ENCODE data around the gene PATL2.
"Not testable (repeated sequence)": the region's sequence is repeated elsewhere in the genome, so short reads cannot be mapped to it uniquely, and the experiment has no call there.

PATL2 gene

DNA sequence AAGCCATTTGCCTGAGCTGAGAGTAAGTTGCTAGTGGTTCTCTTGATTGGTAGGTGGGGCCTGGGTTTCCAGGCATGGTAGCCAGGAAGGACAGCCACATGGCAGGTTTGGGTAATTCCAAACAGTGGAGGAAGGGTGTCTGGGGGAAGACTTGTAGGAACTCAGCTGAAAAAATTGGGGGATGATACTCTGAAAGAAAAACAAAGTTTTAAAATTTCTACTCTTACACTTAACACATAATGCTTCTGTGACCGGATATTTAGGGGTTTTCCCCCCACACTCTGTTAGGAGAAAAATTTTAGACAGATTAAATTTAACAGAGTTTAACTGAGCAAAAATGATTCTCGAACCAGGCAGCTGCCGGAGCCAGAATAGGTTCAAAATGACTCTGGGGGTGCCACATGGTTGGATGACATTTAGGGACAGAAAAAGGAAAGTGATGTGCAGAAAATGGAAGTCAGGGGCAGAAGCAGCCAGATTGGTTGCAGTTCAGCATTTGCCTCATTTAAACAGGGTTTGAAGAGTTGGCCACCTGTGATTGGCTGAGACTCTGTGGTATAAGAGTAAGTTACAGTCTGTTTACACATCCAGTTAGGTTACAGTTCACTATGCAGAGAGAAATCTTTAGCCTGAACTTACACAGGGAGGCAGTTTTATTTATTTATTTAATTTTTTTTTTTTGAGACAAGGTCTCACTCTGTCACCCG, 8.3 kb upstream of the PATL2 start:
- DNase-seq = peak; percentile 57 to 71 (median 69)

GRCh38 chr15:44718927-44719292, 7.8 kb upstream of the PATL2 start:
- no peak for DNase-seq

DNA sequence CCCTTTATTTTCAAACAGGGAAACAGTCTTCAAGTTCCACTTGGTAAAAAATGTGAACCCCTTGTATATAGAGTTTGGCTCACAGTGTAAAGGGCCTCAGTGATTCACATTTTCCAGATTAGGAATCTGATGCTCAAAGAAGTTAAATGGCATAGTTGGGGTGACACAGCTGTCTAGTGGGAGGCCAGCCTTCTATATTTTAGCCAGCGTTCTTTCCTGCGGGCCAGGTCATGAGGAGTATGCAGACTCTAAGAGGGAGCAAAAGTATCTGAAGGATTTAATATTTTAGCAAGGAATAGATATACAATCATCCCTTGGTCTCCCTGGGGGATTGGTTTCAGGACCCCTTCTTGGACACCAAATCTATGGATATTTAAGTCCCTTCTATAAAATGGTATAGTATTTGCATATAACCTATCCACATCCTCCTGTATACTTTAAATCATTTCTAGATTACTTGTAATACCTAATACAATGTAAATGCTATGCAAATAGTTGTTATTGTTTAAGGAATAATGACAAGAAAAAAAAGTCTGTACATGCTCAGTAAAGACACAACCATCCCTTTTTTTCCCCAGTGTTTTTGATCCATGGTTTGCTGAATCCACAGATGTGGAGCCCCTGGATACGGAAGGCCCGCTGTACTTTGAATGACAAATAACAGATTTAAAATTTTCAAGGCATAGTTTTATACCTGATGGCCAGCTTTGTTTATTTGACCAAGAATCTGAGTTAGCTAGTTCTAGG, 7.2 kb upstream of the PATL2 start:
- peak in 1 of 3 donors; percentile 23 for DNase-seq

DNA sequence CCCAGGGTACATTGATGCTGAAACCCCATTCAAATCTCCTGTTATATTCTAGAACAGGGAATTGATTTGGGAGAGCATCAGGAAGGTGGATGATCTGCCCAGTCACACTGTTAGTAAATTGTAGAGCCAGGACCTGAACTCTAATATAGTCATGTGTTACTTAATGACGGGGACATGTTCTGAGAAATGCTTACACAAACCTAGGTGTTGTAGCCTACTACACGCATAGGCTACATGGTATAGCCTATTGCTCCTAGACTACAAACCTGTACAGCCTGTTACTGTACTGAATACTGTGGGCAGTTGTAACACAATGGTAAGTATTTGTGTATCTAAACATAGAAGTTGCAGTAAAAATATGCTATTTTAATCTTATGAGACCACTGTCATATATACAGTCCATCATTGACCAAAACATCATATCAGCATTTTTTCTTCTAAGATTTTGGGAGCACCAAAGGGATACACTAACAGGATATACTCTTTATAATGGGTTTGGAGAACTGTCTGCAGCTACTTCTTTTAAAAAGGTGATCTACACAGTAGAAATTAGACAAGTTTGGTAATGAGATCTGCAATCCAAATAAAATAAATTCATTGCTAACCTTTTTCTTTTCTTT, 6.0 kb upstream of the PATL2 start:
- peak in 1 of 3 donors; percentile 27 for DNase-seq

GRCh38 chr15:44715797-44716334, 4.7 kb upstream of the PATL2 start:
- DNase-seq = peak in 1 of 3 donors; percentile 21

DNA sequence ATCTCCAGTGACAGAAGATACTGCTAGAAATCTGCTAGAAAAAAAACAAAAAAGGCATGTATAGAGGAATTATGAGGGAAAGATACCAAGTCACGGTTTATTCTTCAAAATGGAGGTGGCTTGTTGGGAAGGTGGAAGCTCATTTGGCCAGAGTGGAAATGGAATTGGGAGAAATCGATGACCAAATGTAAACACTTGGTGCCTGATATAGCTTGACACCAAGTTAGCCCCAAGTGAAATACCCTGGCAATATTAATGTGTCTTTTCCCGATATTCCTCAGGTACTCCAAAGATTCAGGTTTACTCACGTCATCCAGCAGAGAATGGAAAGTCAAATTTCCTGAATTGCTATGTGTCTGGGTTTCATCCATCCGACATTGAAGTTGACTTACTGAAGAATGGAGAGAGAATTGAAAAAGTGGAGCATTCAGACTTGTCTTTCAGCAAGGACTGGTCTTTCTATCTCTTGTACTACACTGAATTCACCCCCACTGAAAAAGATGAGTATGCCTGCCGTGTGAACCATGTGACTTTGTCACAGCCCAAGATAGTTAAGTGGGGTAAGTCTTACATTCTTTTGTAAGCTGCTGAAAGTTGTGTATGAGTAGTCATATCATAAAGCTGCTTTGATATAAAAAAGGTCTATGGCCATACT, 4.1 kb upstream of the PATL2 start:
- peak in 1 of 3 donors; percentile 29 for DNase-seq

GRCh38 chr15:44713006-44713966, 2.2 kb upstream of the PATL2 start:
- peak in 2 of 3 donors; percentile 51 to 60 for DNase-seq

DNA sequence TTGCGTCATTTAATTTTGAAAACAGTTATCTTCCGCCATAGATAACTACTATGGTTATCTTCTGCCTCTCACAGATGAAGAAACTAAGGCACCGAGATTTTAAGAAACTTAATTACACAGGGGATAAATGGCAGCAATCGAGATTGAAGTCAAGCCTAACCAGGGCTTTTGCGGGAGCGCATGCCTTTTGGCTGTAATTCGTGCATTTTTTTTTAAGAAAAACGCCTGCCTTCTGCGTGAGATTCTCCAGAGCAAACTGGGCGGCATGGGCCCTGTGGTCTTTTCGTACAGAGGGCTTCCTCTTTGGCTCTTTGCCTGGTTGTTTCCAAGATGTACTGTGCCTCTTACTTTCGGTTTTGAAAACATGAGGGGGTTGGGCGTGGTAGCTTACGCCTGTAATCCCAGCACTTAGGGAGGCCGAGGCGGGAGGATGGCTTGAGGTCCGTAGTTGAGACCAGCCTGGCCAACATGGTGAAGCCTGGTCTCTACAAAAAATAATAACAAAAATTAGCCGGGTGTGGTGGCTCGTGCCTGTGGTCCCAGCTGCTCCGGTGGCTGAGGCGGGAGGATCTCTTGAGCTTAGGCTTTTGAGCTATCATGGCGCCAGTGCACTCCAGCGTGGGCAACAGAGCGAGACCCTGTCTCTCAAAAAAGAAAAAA, 1.4 kb upstream of the PATL2 start:
- peak; percentile 83 to 87 (median 86) for DNase-seq

DNA sequence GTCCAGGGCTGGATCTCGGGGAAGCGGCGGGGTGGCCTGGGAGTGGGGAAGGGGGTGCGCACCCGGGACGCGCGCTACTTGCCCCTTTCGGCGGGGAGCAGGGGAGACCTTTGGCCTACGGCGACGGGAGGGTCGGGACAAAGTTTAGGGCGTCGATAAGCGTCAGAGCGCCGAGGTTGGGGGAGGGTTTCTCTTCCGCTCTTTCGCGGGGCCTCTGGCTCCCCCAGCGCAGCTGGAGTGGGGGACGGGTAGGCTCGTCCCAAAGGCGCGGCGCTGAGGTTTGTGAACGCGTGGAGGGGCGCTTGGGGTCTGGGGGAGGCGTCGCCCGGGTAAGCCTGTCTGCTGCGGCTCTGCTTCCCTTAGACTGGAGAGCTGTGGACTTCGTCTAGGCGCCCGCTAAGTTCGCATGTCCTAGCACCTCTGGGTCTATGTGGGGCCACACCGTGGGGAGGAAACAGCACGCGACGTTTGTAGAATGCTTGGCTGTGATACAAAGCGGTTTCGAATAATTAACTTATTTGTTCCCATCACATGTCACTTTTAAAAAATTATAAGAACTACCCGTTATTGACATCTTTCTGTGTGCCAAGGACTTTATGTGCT, 721 bp upstream of the PATL2 start:
- DNase-seq = peak; percentile 69 to 85 (median 75)

DNA sequence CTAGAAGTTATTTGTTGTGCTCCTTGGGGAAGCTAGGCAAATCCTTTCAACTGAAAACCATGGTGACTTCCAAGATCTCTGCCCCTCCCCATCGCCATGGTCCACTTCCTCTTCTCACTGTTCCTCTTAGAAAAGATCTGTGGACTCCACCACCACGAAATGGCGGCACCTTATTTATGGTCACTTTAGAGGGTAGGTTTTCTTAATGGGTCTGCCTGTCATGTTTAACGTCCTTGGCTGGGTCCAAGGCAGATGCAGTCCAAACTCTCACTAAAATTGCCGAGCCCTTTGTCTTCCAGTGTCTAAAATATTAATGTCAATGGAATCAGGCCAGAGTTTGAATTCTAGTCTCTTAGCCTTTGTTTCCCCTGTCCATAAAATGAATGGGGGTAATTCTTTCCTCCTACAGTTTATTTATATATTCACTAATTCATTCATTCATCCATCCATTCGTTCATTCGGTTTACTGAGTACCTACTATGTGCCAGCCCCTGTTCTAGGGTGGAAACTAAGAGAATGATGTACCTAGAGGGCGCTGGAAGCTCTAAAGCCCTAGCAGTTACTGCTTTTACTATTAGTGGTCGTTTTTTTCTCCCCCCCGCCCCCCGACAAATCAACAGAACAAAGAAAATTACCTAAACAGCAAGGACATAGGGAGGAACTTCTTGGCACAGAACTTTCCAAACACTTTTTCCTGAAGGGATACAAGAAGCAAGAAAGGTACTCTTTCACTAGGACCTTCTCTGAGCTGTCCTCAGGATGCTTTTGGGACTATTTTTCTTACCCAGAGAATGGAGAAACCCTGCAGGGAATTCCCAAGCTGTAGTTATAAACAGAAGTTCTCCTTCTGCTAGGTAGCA, 657 bp downstream of the PATL2 start:
- DNase-seq = peak; percentile 90 to 94 (median 91)

DNA sequence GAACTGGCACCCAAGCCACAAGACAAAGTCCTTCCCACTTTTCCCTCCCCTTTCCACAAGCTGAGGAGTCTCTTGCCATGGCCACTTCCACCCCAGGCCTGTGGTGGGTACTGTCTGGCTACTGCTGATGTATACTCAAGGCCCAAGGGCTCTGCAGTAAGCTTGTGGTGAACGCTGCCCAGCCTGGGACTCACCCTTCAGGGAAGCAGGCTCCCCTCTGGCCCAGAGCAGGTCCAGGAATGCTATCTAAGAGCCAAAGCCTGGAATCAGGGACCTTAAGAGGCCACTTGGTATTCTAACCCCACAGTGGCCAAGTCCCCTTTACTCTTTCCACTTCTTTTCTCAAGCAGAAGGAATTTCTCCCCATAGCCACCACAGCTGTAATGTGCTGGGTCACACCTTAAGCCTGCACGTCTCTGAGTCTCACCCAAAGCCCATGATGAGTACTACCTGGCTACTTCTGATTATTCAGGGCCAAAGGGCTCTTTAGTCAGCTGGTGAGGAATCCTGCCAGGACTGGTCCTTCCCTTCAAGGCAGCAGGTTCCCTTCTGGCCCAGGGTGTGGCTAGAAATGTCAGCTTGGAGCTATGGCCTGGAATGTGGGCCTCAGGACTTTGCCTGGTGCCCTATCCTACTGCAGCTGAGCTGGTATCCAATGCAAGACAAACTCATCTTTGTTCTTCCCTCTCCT, 4.0 kb downstream of the PATL2 start:
- no peak for DNase-seq

GRCh38 chr15:44706401-44706800, 4.7 kb downstream of the PATL2 start:
- DNase-seq = no peak

DNA sequence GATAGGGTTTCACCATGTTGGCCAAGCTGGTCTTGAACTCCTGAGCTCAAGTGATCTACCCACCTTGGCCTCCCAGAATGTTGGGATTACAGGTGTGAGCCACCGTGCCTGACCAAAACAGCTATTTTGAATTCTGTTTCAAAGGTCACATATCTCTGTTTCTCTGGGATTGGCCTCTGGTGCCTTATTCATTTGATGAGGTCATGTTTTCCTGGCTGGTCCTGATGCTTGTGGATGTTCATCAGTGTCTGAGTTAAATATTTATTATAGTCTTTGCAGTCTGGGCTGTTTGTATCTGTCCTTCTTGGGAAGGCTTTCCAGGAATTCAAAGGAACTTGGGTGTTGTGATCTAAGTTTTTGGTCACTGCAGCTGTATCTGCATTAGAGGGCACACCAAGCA, 5.1 kb downstream of the PATL2 start:
- DNase-seq = no peak

DNA sequence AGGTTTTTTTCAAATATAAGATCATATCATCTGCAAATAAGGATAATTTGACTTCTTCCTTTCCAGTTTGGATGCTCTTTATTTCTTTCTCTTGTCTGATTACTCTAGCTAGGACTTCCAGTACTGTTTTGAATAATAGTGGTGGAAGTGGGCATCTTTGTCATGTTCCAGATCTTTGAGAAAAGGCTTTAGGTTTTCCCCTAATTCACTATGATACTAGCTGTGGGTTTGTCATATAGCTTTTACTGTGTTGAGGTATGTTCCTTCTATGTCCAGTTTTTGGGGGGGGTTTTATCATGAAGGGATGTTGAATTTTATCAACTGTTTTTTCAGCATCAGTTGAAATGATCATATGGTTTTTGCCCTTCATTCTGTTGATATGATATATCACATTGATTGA, 10.4 kb downstream of the PATL2 start:
- DNase-seq = not testable (repeated sequence)

GRCh38 chr15:44698641-44699040, 12.5 kb downstream of the PATL2 start:
- peak; percentile 36 to 51 (median 51) for DNase-seq

DNA sequence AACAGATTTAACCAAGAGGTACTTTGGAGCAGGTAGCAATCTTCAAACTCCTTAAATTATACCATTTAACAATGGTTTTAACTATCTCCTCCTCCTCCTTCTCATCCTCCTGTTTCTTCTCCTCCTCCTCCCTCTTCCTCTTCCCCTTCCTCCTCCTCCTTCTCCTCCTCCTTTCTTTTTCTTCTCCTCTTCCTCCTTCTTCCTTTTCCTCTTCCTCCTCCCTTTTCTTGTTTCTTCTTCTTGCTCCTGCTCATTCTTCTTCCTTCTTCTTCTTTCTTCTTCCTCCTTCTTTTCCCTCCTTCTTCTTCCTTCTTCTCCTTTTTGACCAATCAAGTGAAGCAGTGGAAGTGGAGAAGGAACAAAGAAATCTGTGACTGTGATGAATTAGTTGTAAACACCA, 14.1 kb downstream of the PATL2 start:
- DNase-seq = no peak

DNA sequence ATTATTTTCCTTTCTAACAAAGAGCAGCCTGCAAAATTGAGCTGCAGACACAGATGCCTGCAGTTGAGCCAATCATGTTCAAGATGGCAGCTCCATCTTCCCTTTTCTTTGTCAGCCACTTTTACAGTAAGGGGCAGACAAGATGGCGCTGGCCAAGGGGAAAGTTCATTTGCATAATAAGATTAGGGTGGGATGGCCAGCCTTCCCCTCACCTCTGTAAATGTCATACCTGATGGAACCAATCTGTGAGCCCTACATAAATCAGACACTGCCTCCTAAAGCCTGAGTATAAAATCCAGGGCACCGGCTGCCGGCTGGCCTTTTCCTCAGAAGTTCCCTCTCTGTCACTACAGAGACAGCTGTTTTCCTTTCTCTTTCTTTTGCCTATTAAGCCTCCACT, 15.8 kb downstream of the PATL2 start:
- no peak for DNase-seq

GRCh38 chr15:44694416-44694815, 16.7 kb downstream of the PATL2 start:
- DNase-seq = no peak

GRCh38 chr15:44692659-44693058, 18.5 kb downstream of the PATL2 start:
- no peak for DNase-seq

All from suppressor macrophage treated with lipopolysaccharide for 1 hour (primary cell).